Measurements from ENCODE around the gene LRBA.
A peak's percentile ranks its signal among the peaks of the same experiment; 100 is the strongest.

Gene LRBA

GRCh38 chr4:150973626-150974251 lies 41.3 kb downstream of the LRBA start:
- Histone ChIP-seq H4K20me1 (ENCODE audit: insufficient read depth, low read length) (peaks cover 7% of the 10 kb centered on the region; the same call in 1 of the 2 replicates), H3K79me2 (ENCODE audit: low read length) (peaks cover 85% of the 10 kb centered on the region), H3K4me3 (ENCODE audit: low read length) (no peak overlapping the region), H3K9me3 (replicated peaks; ENCODE audit: insufficient read depth, low read length) (no peaks in the 10 kb centered on the region), H3K27ac (ENCODE audit: low read length) (no peak overlapping the region), H3K4me1 (ENCODE audit: low read length) (peaks cover 19% of the 10 kb centered on the region), H3K36me3 (replicated peaks; ENCODE audit: insufficient read depth, low read length) (no peaks in the 10 kb centered on the region), H3K27me3 (replicated peaks; ENCODE audit: insufficient read depth, low read length) (no peaks in the 10 kb centered on the region), H2AFZ (ENCODE audit: low read length) (no peak overlapping the region), H3F3A (ENCODE audit: insufficient read depth, low read length) (no peaks in the 10 kb centered on the region; the same call in 1 of the 2 replicates), H3K9ac (ENCODE audit: low read length) (no peak overlapping the region), H3K9me2 (replicated peaks; ENCODE audit: insufficient read depth, low read length) (no peaks in the 10 kb centered on the region), H3K4me2 (ENCODE audit: low read depth, low read length) (peak overlapping the region; percentile 33; the same call in 1 of the 2 replicates)
- TF ChIP-seq EZH2 (optimal IDR thresholded peaks at IDR 0.05; ENCODE audit: low read depth, low read length) (no peak), EZH2phosphoT487 (IDR thresholded peaks at IDR 0.05; ENCODE audit: low read length) (no peak)
- TF ChIP-seq, protein P1, sequence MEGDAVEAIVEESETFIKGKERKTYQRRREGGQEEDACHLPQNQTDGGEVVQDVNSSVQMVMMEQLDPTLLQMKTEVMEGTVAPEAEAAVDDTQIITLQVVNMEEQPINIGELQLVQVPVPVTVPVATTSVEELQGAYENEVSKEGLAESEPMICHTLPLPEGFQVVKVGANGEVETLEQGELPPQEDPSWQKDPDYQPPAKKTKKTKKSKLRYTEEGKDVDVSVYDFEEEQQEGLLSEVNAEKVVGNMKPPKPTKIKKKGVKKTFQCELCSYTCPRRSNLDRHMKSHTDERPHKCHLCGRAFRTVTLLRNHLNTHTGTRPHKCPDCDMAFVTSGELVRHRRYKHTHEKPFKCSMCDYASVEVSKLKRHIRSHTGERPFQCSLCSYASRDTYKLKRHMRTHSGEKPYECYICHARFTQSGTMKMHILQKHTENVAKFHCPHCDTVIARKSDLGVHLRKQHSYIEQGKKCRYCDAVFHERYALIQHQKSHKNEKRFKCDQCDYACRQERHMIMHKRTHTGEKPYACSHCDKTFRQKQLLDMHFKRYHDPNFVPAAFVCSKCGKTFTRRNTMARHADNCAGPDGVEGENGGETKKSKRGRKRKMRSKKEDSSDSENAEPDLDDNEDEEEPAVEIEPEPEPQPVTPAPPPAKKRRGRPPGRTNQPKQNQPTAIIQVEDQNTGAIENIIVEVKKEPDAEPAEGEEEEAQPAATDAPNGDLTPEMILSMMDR (IDR thresholded peaks at IDR 0.05; ENCODE audit: low read length), result no peak
- DNase-seq, result no peak

- no peak overlapping the region for H3K9ac ChIP-seq (ENCODE audit: low read length)
- H3K4me2 ChIP-seq (ENCODE audit: low read depth, low read length), result no peak overlapping the region; the same call in 1 of the 2 replicates
- no peaks in the 10 kb centered on the region for H3K9me3 ChIP-seq (replicated peaks; ENCODE audit: insufficient read depth, low read length)
- H3K9me2 ChIP-seq (replicated peaks; ENCODE audit: insufficient read depth, low read length), result no peaks in the 10 kb centered on the region
- no peak overlapping the region for H3K4me3 ChIP-seq (ENCODE audit: low read length)
- H3K36me3 ChIP-seq (replicated peaks; ENCODE audit: insufficient read depth, low read length), result no peaks in the 10 kb centered on the region
- no peak for DNase-seq
- TF ChIP-seq, protein P1 (IDR thresholded peaks at IDR 0.05; ENCODE audit: low read length), result no peak
- H2AFZ ChIP-seq (ENCODE audit: low read length), result no peak overlapping the region
- H4K20me1 ChIP-seq (ENCODE audit: insufficient read depth, low read length), result peaks cover 7% of the 10 kb centered on the region; the same call in 1 of the 2 replicates
- H3K27me3 ChIP-seq (replicated peaks; ENCODE audit: insufficient read depth, low read length), result no peaks in the 10 kb centered on the region
- H3K27ac ChIP-seq (ENCODE audit: low read length), result no peak overlapping the region
- no peaks in the 10 kb centered on the region; the same call in 1 of the 2 replicates for H3F3A ChIP-seq (ENCODE audit: insufficient read depth, low read length)
- peaks cover 83% of the 10 kb centered on the region for H3K79me2 ChIP-seq (ENCODE audit: low read length)
- H3K4me1 ChIP-seq (ENCODE audit: low read length), result peaks cover 19% of the 10 kb centered on the region
These were observed 42.5 kb downstream of the LRBA start for GRCh38 chr4:150972592-150972991.

GRCh38 chr4:150971901-150972300 lies 43.2 kb downstream of the LRBA start:
- peaks cover 7% of the 10 kb centered on the region; the same call in 1 of the 2 replicates for H4K20me1 ChIP-seq (ENCODE audit: insufficient read depth, low read length)
- H2AFZ ChIP-seq (ENCODE audit: low read length), result no peak overlapping the region
- no peaks in the 10 kb centered on the region; the same call in 1 of the 2 replicates for H3F3A ChIP-seq (ENCODE audit: insufficient read depth, low read length)
- H3K4me2 ChIP-seq (ENCODE audit: low read depth, low read length), result no peak overlapping the region
- no peak for DNase-seq
- no peak overlapping the region for H3K9ac ChIP-seq (ENCODE audit: low read length)
- no peaks in the 10 kb centered on the region for H3K9me2 ChIP-seq (replicated peaks; ENCODE audit: insufficient read depth, low read length)
- H3K4me3 ChIP-seq (ENCODE audit: low read length), result no peak overlapping the region
- no peak overlapping the region for H3K27ac ChIP-seq (ENCODE audit: low read length)
- peaks cover 19% of the 10 kb centered on the region for H3K4me1 ChIP-seq (ENCODE audit: low read length)
- TF ChIP-seq EZH2 (optimal IDR thresholded peaks at IDR 0.05; ENCODE audit: low read depth, low read length), result no peak
- TF ChIP-seq, protein P1 (IDR thresholded peaks at IDR 0.05; ENCODE audit: low read length), result no peak
- no peak for TF ChIP-seq EZH2phosphoT487 (IDR thresholded peaks at IDR 0.05; ENCODE audit: low read length)
- H3K27me3 ChIP-seq (replicated peaks; ENCODE audit: insufficient read depth, low read length), result no peaks in the 10 kb centered on the region
- H3K9me3 ChIP-seq (replicated peaks; ENCODE audit: insufficient read depth, low read length), result no peaks in the 10 kb centered on the region
- H3K36me3 ChIP-seq (replicated peaks; ENCODE audit: insufficient read depth, low read length), result no peaks in the 10 kb centered on the region
- H3K79me2 ChIP-seq (ENCODE audit: low read length), result peaks cover 83% of the 10 kb centered on the region

All from MM.1S (cell line).